ENCODE results near the gene TAS2R50. TPM values are rescaled to one million over a fixed set of nuclear protein-coding genes. Genes with fewer than 3 reads are reported as not detected.

Gene TAS2R50
- total RNA-seq, 1 donor from 2014 or later, result 1.3 TPM

DNA sequence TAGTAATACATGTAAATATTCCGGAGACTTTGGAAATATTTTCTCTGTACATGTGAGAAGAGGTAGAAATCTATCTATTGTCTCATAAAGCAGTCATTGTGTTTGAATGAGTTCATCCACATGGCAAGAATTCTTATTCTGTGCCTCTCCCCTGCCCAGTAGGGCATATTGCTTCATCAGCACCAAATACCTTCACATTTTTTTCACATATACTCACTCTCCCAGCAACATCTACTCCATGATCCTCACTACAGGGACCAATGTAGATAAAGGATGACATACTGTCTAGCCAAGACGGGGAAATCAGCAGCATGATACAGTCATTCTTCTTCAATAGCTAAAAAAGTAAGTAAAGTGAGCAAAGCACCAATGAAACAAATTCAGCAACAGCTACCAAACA is 46.3 kb downstream of the TAS2R50 start:
- Mint-ChIP-seq H3K9me3 (peaks cover 5% of the 10 kb centered on the region), H3K27me3 (ENCODE audit: low read depth) (no peaks in the 10 kb centered on the region), H3K4me1 (no peaks in the 10 kb centered on the region), H3K27ac (ENCODE audit: unreplicated experiment) (no peak overlapping the region), H3K4me3 (no peak overlapping the region), H3K36me3 (ENCODE audit: low read depth) (peaks cover 27% of the 10 kb centered on the region)
- no peak for DNase-seq (ENCODE audit: low read depth, low spot score)
- TF ChIP-seq, protein P1, sequence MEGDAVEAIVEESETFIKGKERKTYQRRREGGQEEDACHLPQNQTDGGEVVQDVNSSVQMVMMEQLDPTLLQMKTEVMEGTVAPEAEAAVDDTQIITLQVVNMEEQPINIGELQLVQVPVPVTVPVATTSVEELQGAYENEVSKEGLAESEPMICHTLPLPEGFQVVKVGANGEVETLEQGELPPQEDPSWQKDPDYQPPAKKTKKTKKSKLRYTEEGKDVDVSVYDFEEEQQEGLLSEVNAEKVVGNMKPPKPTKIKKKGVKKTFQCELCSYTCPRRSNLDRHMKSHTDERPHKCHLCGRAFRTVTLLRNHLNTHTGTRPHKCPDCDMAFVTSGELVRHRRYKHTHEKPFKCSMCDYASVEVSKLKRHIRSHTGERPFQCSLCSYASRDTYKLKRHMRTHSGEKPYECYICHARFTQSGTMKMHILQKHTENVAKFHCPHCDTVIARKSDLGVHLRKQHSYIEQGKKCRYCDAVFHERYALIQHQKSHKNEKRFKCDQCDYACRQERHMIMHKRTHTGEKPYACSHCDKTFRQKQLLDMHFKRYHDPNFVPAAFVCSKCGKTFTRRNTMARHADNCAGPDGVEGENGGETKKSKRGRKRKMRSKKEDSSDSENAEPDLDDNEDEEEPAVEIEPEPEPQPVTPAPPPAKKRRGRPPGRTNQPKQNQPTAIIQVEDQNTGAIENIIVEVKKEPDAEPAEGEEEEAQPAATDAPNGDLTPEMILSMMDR (conservative IDR thresholded peaks at IDR 0.05), result no peak

- DNase-seq (ENCODE audit: low read depth, low spot score), result no peak
- TF ChIP-seq, protein P1 (conservative IDR thresholded peaks at IDR 0.05), result no peak
- Mint-ChIP-seq H3K27me3 (ENCODE audit: low read depth) (no peaks in the 10 kb centered on the region), H3K36me3 (ENCODE audit: low read depth) (peaks cover 16% of the 10 kb centered on the region), H3K4me3 (no peak within 1 kb of the TSS), H3K27ac (ENCODE audit: unreplicated experiment) (no peak within 1 kb of the TSS), H3K9me3 (peaks cover 5% of the 10 kb centered on the region), H3K4me1 (no peaks in the 10 kb centered on the region)
These were observed 47.5 kb downstream of the TAS2R50 start, which contains the start of gene TAS2R14 for GRCh38 chr12:10939163-10939562. TAS2R14 (minus strand) TSS chr12:10939263; CDS start chr12:10939207, 56 bp downstream.

DNA sequence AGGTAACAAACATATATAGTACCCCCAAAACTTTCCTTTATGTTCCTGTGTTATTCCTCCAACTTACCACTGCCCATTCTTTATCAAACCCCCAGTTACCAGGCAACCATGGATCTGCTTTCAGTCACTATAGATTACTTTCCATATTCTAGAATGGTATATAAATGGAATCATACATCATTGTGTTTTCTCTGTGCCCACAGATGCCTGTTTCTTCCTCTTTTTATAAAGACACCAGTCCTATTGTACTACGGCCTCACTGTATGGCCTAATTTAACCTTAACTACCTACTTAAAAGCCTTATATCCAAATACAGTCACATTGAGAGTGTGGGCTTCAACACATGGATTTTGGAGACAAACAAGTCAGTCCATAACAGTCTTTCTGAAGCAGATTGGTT is 50.2 kb downstream of the TAS2R50 start:
- Mint-ChIP-seq H3K4me3 (no peak overlapping the region), H3K27ac (ENCODE audit: unreplicated experiment) (no peak overlapping the region), H3K4me1 (no peaks in the 10 kb centered on the region), H3K36me3 (ENCODE audit: low read depth) (peaks cover 3% of the 10 kb centered on the region), H3K9me3 (no peaks in the 10 kb centered on the region), H3K27me3 (ENCODE audit: low read depth) (no peaks in the 10 kb centered on the region)
- TF ChIP-seq, protein P1 (conservative IDR thresholded peaks at IDR 0.05), result no peak
- DNase-seq (ENCODE audit: low read depth, low spot score), result no peak

Other genes starting within 250 kb of the TAS2R50 start
- gene TAS2R7, start 184.3 kb downstream of the TAS2R50 start, total RNA-seq, result 0.21 TPM in 1 of 2 replicates, not detected in the other
- gene TAS2R8, start 179.6 kb downstream of the TAS2R50 start, total RNA-seq, result not detected in 2 replicates
- gene TAS2R9, start 176.7 kb downstream of the TAS2R50 start, total RNA-seq, result 0.39 TPM in 1 of 2 replicates, not detected in the other
- 1.1 and 1.2 TPM in 2 replicates for gene TAS2R10, start 160.6 kb downstream of the TAS2R50 start, total RNA-seq
- gene PRR4, start 137.4 kb downstream of the TAS2R50 start, total RNA-seq, result 3.3 and 6.9 TPM in 2 replicates
- gene PRH1, start 102.7 kb downstream of the TAS2R50 start, total RNA-seq, result 17.4 and 21.1 TPM in 2 replicates
- 1.0 and 1.1 TPM in 2 replicates for gene TAS2R13, start 77.3 kb downstream of the TAS2R50 start, total RNA-seq
- not detected in 2 replicates for gene PRH2, start 57.7 kb downstream of the TAS2R50 start, total RNA-seq
- 1.7 and 2.1 TPM in 2 replicates for gene TAS2R14, start 47.6 kb downstream of the TAS2R50 start, total RNA-seq
- 1.1 TPM in 2 replicates for gene TAS2R20, start 11.4 kb upstream of the TAS2R50 start, total RNA-seq
- gene TAS2R19, start 35.7 kb upstream of the TAS2R50 start, total RNA-seq, result 2.8 and 3.3 TPM in 2 replicates
- 2.1 and 2.5 TPM in 2 replicates for gene TAS2R31, start 44.5 kb upstream of the TAS2R50 start, total RNA-seq
- gene TAS2R46, start 75.4 kb upstream of the TAS2R50 start, total RNA-seq, result 0.43 and 0.89 TPM in 2 replicates
- 0.30 and 0.47 TPM in 2 replicates for gene TAS2R43, start 105.4 kb upstream of the TAS2R50 start, total RNA-seq
- 1.4 and 1.9 TPM in 2 replicates for gene TAS2R30, start 147.7 kb upstream of the TAS2R50 start, total RNA-seq
- gene SMIM10L1, start 184.3 kb upstream of the TAS2R50 start, total RNA-seq, result 16.9 and 17.8 TPM in 2 replicates
- not detected in 2 replicates for gene TAS2R42, start 200.0 kb upstream of the TAS2R50 start, total RNA-seq